ENCODE results near the gene VEZT.
A peak's percentile ranks its signal among the peaks of the same experiment; 100 is the strongest.
"Not testable (repeated sequence)": the region's sequence is repeated elsewhere in the genome, so short reads cannot be mapped to it uniquely, and the experiment has no call there.

VEZT gene

GRCh38 chr12:95225645-95226212 is 8.1 kb downstream of the VEZT start:
- Mint-ChIP-seq H3K4me1 (ENCODE audit: low read depth) (peaks cover 55% of the 10 kb centered on the region), H3K27ac (no peak overlapping the region), H3K27me3 (no peaks in the 10 kb centered on the region), H3K4me3 (no peak overlapping the region), H3K9me3 (no peaks in the 10 kb centered on the region), H3K36me3 (ENCODE audit: low read depth) (peaks cover 53% of the 10 kb centered on the region)
- DNase-seq = no peak

GRCh38 chr12:95227818-95228356 is 10.3 kb downstream of the VEZT start:
- peaks cover 55% of the 10 kb centered on the region for H3K36me3 Mint-ChIP-seq (ENCODE audit: low read depth)
- H3K4me3 Mint-ChIP-seq = no peak overlapping the region
- H3K9me3 Mint-ChIP-seq = no peaks in the 10 kb centered on the region
- H3K4me1 Mint-ChIP-seq (ENCODE audit: low read depth) = peaks cover 50% of the 10 kb centered on the region
- H3K27me3 Mint-ChIP-seq = no peaks in the 10 kb centered on the region
- H3K27ac Mint-ChIP-seq = no peak overlapping the region
- DNase-seq = no peak

GRCh38 chr12:95228617-95229016 is 11.0 kb downstream of the VEZT start:
- Mint-ChIP-seq H3K4me1 (ENCODE audit: low read depth) (peaks cover 50% of the 10 kb centered on the region), H3K9me3 (no peaks in the 10 kb centered on the region), H3K27me3 (no peaks in the 10 kb centered on the region), H3K4me3 (no peak overlapping the region), H3K36me3 (ENCODE audit: low read depth) (peaks cover 57% of the 10 kb centered on the region), H3K27ac (no peak overlapping the region)
- DNase-seq = no peak

- peaks cover 40% of the 10 kb centered on the region for H3K4me1 Mint-ChIP-seq (ENCODE audit: low read depth)
- peaks cover 50% of the 10 kb centered on the region for H3K36me3 Mint-ChIP-seq (ENCODE audit: low read depth)
- no peak overlapping the region for H3K4me3 Mint-ChIP-seq
- no peak for DNase-seq
- H3K27ac Mint-ChIP-seq = no peak overlapping the region
- no peaks in the 10 kb centered on the region for H3K9me3 Mint-ChIP-seq
- H3K27me3 Mint-ChIP-seq = no peaks in the 10 kb centered on the region
Observed at GRCh38 chr12:95229636-95230035, 12.0 kb downstream of the VEZT start.

GRCh38 chr12:95230313-95230712 is 12.7 kb downstream of the VEZT start:
- H3K4me1 Mint-ChIP-seq (ENCODE audit: low read depth) = peaks cover 36% of the 10 kb centered on the region
- H3K4me3 Mint-ChIP-seq = no peak overlapping the region
- H3K27ac Mint-ChIP-seq = no peak overlapping the region
- no peaks in the 10 kb centered on the region for H3K9me3 Mint-ChIP-seq
- peaks cover 46% of the 10 kb centered on the region for H3K36me3 Mint-ChIP-seq (ENCODE audit: low read depth)
- H3K27me3 Mint-ChIP-seq = no peaks in the 10 kb centered on the region
- no peak for DNase-seq

GRCh38 chr12:95231190-95231589 is 13.6 kb downstream of the VEZT start:
- Mint-ChIP-seq H3K4me3 (no peak overlapping the region), H3K36me3 (ENCODE audit: low read depth) (peaks cover 44% of the 10 kb centered on the region), H3K9me3 (no peaks in the 10 kb centered on the region), H3K4me1 (ENCODE audit: low read depth) (peaks cover 33% of the 10 kb centered on the region), H3K27me3 (no peaks in the 10 kb centered on the region), H3K27ac (no peak overlapping the region)
- DNase-seq = no peak

- DNase-seq, H3K4me3 Mint-ChIP-seq, H3K27me3 Mint-ChIP-seq, H3K9me3 Mint-ChIP-seq, H3K27ac Mint-ChIP-seq: not testable (repeated sequence)
- H3K4me1 Mint-ChIP-seq (ENCODE audit: low read depth) = peaks cover 29% of the 10 kb centered on the region
- H3K36me3 Mint-ChIP-seq (ENCODE audit: low read depth) = peaks cover 43% of the 10 kb centered on the region
Observed at GRCh38 chr12:95234187-95234586, 16.6 kb downstream of the VEZT start.

- Mint-ChIP-seq H3K36me3 (ENCODE audit: low read depth) (peaks cover 39% of the 10 kb centered on the region), H3K4me1 (ENCODE audit: low read depth) (peaks cover 34% of the 10 kb centered on the region)
- H3K4me3 Mint-ChIP-seq, H3K27ac Mint-ChIP-seq, H3K9me3 Mint-ChIP-seq, H3K27me3 Mint-ChIP-seq, DNase-seq: not testable (repeated sequence)
Observed at GRCh38 chr12:95235621-95236020, 18.0 kb downstream of the VEZT start.

- DNase-seq = no peak
- Mint-ChIP-seq H3K4me1 (ENCODE audit: low read depth) (peaks cover 32% of the 10 kb centered on the region), H3K27ac (no peak overlapping the region), H3K4me3 (no peak overlapping the region), H3K27me3 (no peaks in the 10 kb centered on the region), H3K36me3 (ENCODE audit: low read depth) (peaks cover 45% of the 10 kb centered on the region), H3K9me3 (no peaks in the 10 kb centered on the region)
Observed at GRCh38 chr12:95237315-95237714, 19.7 kb downstream of the VEZT start.

GRCh38 chr12:95238150-95238549 is 20.5 kb downstream of the VEZT start:
- H3K27ac Mint-ChIP-seq = no peak overlapping the region
- no peak overlapping the region for H3K4me3 Mint-ChIP-seq
- no peaks in the 10 kb centered on the region for H3K27me3 Mint-ChIP-seq
- peaks cover 44% of the 10 kb centered on the region for H3K36me3 Mint-ChIP-seq (ENCODE audit: low read depth)
- H3K4me1 Mint-ChIP-seq (ENCODE audit: low read depth) = peaks cover 27% of the 10 kb centered on the region
- H3K9me3 Mint-ChIP-seq = no peaks in the 10 kb centered on the region
- DNase-seq = no peak

- no peak overlapping the region for H3K27ac Mint-ChIP-seq
- H3K27me3 Mint-ChIP-seq = no peaks in the 10 kb centered on the region
- no peak overlapping the region for H3K4me3 Mint-ChIP-seq
- peaks cover 27% of the 10 kb centered on the region for H3K4me1 Mint-ChIP-seq (ENCODE audit: low read depth)
- no peak for DNase-seq
- peaks cover 53% of the 10 kb centered on the region for H3K36me3 Mint-ChIP-seq (ENCODE audit: low read depth)
- H3K9me3 Mint-ChIP-seq = no peaks in the 10 kb centered on the region
Observed at GRCh38 chr12:95239216-95239615, 21.6 kb downstream of the VEZT start.

- peaks cover 27% of the 10 kb centered on the region for H3K4me1 Mint-ChIP-seq (ENCODE audit: low read depth)
- H3K4me3 Mint-ChIP-seq, H3K27me3 Mint-ChIP-seq, H3K9me3 Mint-ChIP-seq, H3K27ac Mint-ChIP-seq, DNase-seq: not testable (repeated sequence)
- peaks cover 55% of the 10 kb centered on the region for H3K36me3 Mint-ChIP-seq (ENCODE audit: low read depth)
Observed at GRCh38 chr12:95239835-95240234, 22.2 kb downstream of the VEZT start.

GRCh38 chr12:95240556-95240955 is 22.9 kb downstream of the VEZT start:
- DNase-seq = no peak
- peaks cover 29% of the 10 kb centered on the region for H3K4me1 Mint-ChIP-seq (ENCODE audit: low read depth)
- H3K27ac Mint-ChIP-seq = peak overlapping the region; percentile 22
- no peaks in the 10 kb centered on the region for H3K9me3 Mint-ChIP-seq
- H3K36me3 Mint-ChIP-seq (ENCODE audit: low read depth) = peaks cover 61% of the 10 kb centered on the region
- no peak overlapping the region for H3K4me3 Mint-ChIP-seq
- H3K27me3 Mint-ChIP-seq = no peaks in the 10 kb centered on the region

GRCh38 chr12:95241138-95241537 is 23.5 kb downstream of the VEZT start:
- H3K4me3 Mint-ChIP-seq, H3K9me3 Mint-ChIP-seq, H3K27me3 Mint-ChIP-seq, DNase-seq, H3K27ac Mint-ChIP-seq: not testable (repeated sequence)
- H3K4me1 Mint-ChIP-seq (ENCODE audit: low read depth) = peaks cover 32% of the 10 kb centered on the region
- H3K36me3 Mint-ChIP-seq (ENCODE audit: low read depth) = peaks cover 59% of the 10 kb centered on the region

- H3K27me3 Mint-ChIP-seq = no peaks in the 10 kb centered on the region
- H3K27ac Mint-ChIP-seq = no peak overlapping the region
- no peaks in the 10 kb centered on the region for H3K9me3 Mint-ChIP-seq
- H3K4me3 Mint-ChIP-seq = no peak overlapping the region
- H3K36me3 Mint-ChIP-seq (ENCODE audit: low read depth) = peaks cover 56% of the 10 kb centered on the region
- no peak for DNase-seq
- H3K4me1 Mint-ChIP-seq (ENCODE audit: low read depth) = peaks cover 37% of the 10 kb centered on the region
Observed at GRCh38 chr12:95241761-95242506, 24.3 kb downstream of the VEZT start.

Data from activated T-cell treated with anti-CD3 and anti-CD28 coated beads, Interleukin-2, amount 50 U/mL, for 24 hours (primary cell).